WTC11 (cell line): ENCODE data around the gene NFU1.

Source experiments
- ATF2 ChIP-seq: sonication (generic); formaldehyde crosslinking; IDR thresholded peaks from 2 replicates; pipeline ENCODE4 v1.8.1; 2022; ENCODE audit warnings: low read depth, missing genetic modification reagents, borderline replicate concordance
- ATF3 ChIP-seq: sonication (generic); formaldehyde crosslinking; conservative IDR thresholded peaks from 2 replicates; pipeline ENCODE4 v1.8.1; 2022; ENCODE audit warnings: mild to moderate bottlenecking, missing genetic modification reagents
- CTCF ChIP-seq: fragments of 200-600 bp; IDR thresholded peaks from 2 replicates; pipeline ENCODE4 v1.8.0; 2022; ENCODE audit warnings: antibody characterized with exemption
- ELF4 ChIP-seq: sonication (generic); formaldehyde crosslinking; IDR thresholded peaks from 2 replicates; pipeline ENCODE4 v1.8.1; 2022; ENCODE audit warnings: low read depth, mild to moderate bottlenecking, moderate library complexity, missing genetic modification reagents
- FOXJ3 ChIP-seq: sonication (generic); formaldehyde crosslinking; IDR thresholded peaks from 2 replicates; pipeline ENCODE4 v1.9.0; 2021; ENCODE audit warnings: missing genetic modification reagents, mild to moderate bottlenecking, borderline replicate concordance
- HMGXB4 ChIP-seq: sonication (generic); formaldehyde crosslinking; IDR thresholded peaks from 2 replicates; pipeline ENCODE4 v1.8.1; 2023; ENCODE audit warnings: mild to moderate bottlenecking, moderate library complexity, missing genetic modification reagents
- IRF2 ChIP-seq: sonication (generic); formaldehyde crosslinking; IDR thresholded peaks from 2 replicates; pipeline ENCODE4 v1.8.0; 2022; ENCODE audit warnings: low read depth, missing genetic modification reagents, borderline replicate concordance
- JUN ChIP-seq: sonication (generic); formaldehyde crosslinking; IDR thresholded peaks from 2 replicates; pipeline ENCODE4 v1.8.0; 2023; ENCODE audit warnings: mild to moderate bottlenecking, missing genetic modification reagents
- NFE2L1 ChIP-seq: sonication (generic); formaldehyde crosslinking; IDR thresholded peaks from 2 replicates; pipeline ENCODE4 v1.8.1; 2023; ENCODE audit warnings: missing genetic modification reagents
- OVOL2 ChIP-seq: fragments of 250-450 bp; sonication (Bioruptor Pico); IDR thresholded peaks from 2 replicates; pipeline ENCODE4 v1.9.0; 2021; ENCODE audit warnings: mild to moderate bottlenecking, borderline replicate concordance
- STAT6 ChIP-seq: sonication (generic); formaldehyde crosslinking; conservative IDR thresholded peaks from 2 replicates; pipeline ENCODE4 v1.8.1; 2023; ENCODE audit warnings: mild to moderate bottlenecking, low read depth, missing genetic modification reagents, moderate library complexity
- ZNF416 ChIP-seq: fragments of 250-450 bp; sonication (Bioruptor Pico); IDR thresholded peaks from 2 replicates; pipeline ENCODE4 v1.9.0; 2021; ENCODE audit warnings: mild to moderate bottlenecking, inconsistent platforms
- ZNF512 ChIP-seq: sonication (generic); formaldehyde crosslinking; IDR thresholded peaks from 2 replicates; pipeline ENCODE4 v1.8.1; 2022; ENCODE audit warnings: missing genetic modification reagents, borderline replicate concordance

- no peak for TF ChIP-seq CTCF
- TF ChIP-seq ATF3, result no peak
- TF ChIP-seq NFE2L1 (CRISPR knock-in tag), result no peak
- TF ChIP-seq IRF2, result no peak
- TF ChIP-seq OVOL2 (CRISPR knock-in tag), result no peak
- no peak for TF ChIP-seq HMGXB4 (CRISPR knock-in tag)
- no peak for TF ChIP-seq JUN
- TF ChIP-seq ELF4 (CRISPR knock-in tag), result no peak
- TF ChIP-seq STAT6 (CRISPR knock-in tag), result no peak
- no peak for TF ChIP-seq ZNF512 (CRISPR knock-in tag)
- no peak for TF ChIP-seq ATF2 (CRISPR knock-in tag)
- no peak for TF ChIP-seq ZNF416 (CRISPR knock-in tag)
- TF ChIP-seq FOXJ3 (CRISPR knock-in tag), result no peak
Observed at GRCh38 chr2:69390001-69390400, 47.2 kb downstream of the NFU1 start.
